Right forelimb (tissue), 1 donor: ENCODE data around the gene PREB.
A peak's percentile ranks its signal among the peaks of the same experiment; 100 is the strongest.

Experiments
- DNase-seq: peaks from one replicate; pipeline ENCODE4 v3.0.0-alpha.2; 2018

Gene PREB

GRCh38 chr2:27094353-27094984 lies 40.0 kb downstream of the PREB start:
- DNase-seq: no peak

GRCh38 chr2:27093430-27094352 lies 40.7 kb downstream of the PREB start:
- DNase-seq: no peak

GRCh38 chr2:27092696-27093429 lies 41.6 kb downstream of the PREB start:
- peak; percentile 38 for DNase-seq

GRCh38 chr2:27091746-27092695 lies 42.4 kb downstream of the PREB start:
- DNase-seq: no peak

GRCh38 chr2:27089111-27089954 lies 45.1 kb downstream of the PREB start:
- DNase-seq: no peak

- DNase-seq: no peak
These were observed 45.8 kb downstream of the PREB start for GRCh38 chr2:27088634-27089033.

GRCh38 chr2:27087823-27088410 lies 46.5 kb downstream of the PREB start:
- DNase-seq: no peak

GRCh38 chr2:27086724-27087593 lies 47.5 kb downstream of the PREB start, which contains the start of gene KHK:
KHK (plus strand) TSS chr2:27086772; CDS start chr2:27087260, 488 bp downstream.
- no peak for DNase-seq

- peak; percentile 99 for DNase-seq
These were observed 48.2 kb downstream of the PREB start for GRCh38 chr2:27086090-27086723.

- DNase-seq: peak; percentile 75
These were observed 48.8 kb downstream of the PREB start for GRCh38 chr2:27085673-27086089.

GRCh38 chr2:27085062-27085672 lies 49.3 kb downstream of the PREB start:
- no peak for DNase-seq

- no peak for DNase-seq
These were observed 50.0 kb downstream of the PREB start for GRCh38 chr2:27084297-27085061.

GRCh38 chr2:27083410-27084296 lies 50.8 kb downstream of the PREB start:
- DNase-seq: no peak

GRCh38 chr2:27082773-27083409 lies 51.5 kb downstream of the PREB start:
- DNase-seq: no peak

GRCh38 chr2:27081984-27082772 lies 52.3 kb downstream of the PREB start:
- no peak for DNase-seq
